Measurements from ENCODE around the gene DSCAML1. TPM values are rescaled to one million over a fixed set of nuclear protein-coding genes. Genes with fewer than 3 reads are reported as not detected.
"Not testable (repeated sequence)": the region's sequence is repeated elsewhere in the genome, so short reads cannot be mapped to it uniquely, and the experiment has no call there.

The DSCAML1 gene
- total RNA-seq, 4 donors from 2014 or later = 2.9 to 5.8 (median 3.3) TPM

- no peak overlapping the region for H3K4me3 ChIP-seq
- H3K9me3 ChIP-seq = peaks cover 0 to 6% of the 10 kb centered on the region in 2 donors
- no peak overlapping the region for H3K27ac ChIP-seq
- no peaks in the 10 kb centered on the region for H3K27me3 ChIP-seq
- in situ Hi-C loops (cut with MboI; ENCODE audit: low pct_ligation_motif_present in 1 of 4, low pct_unique_long_range_greater_than_20kb in 1 of 4, low sequenced_read_pairs in 3 of 4) (no loop called here), intact Hi-C loops (cut with DNase I; ENCODE audit: low total_unique reads) (no loop called here)
- no peaks in the 10 kb centered on the region for H3K36me3 ChIP-seq
- TF ChIP-seq CTCF (IDR thresholded peaks at IDR 0.05) (no peak), POLR2A (IDR thresholded peaks at IDR 0.05) (no peak), POLR2AphosphoS5 (IDR thresholded peaks at IDR 0.05) (no peak), EP300 (IDR thresholded peaks at IDR 0.05; ENCODE audit: low read depth) (no peak)
- no peaks in the 10 kb centered on the region for H3K4me1 ChIP-seq
- no peak for DNase-seq
- WGBS, 2 donors (ENCODE audit: low coverage in 1 of 2) = 77% methylated on average over 9 of the region's 9 CpGs; no CpG with 5 or more reads in 1 of the 2 donors
Observed at GRCh38 chr11:117457835-117458234, 339.2 kb downstream of the DSCAML1 start.

- no peak for DNase-seq
- intact Hi-C loops (cut with DNase I; ENCODE audit: low total_unique reads) = no loop called here
- no peak for TF ChIP-seq EP300 (IDR thresholded peaks at IDR 0.05; ENCODE audit: low read depth)
- TF ChIP-seq CTCF (IDR thresholded peaks at IDR 0.05) = no peak
- no peak for TF ChIP-seq POLR2AphosphoS5 (IDR thresholded peaks at IDR 0.05)
- no peak for TF ChIP-seq POLR2A (IDR thresholded peaks at IDR 0.05)
- Histone ChIP-seq H3K36me3 (no peaks in the 10 kb centered on the region), H3K4me3 (no peak overlapping the region), H3K27ac (no peak overlapping the region), H3K9me3 (peaks cover 0 to 6% of the 10 kb centered on the region in 2 donors), H3K4me1 (no peaks in the 10 kb centered on the region), H3K27me3 (no peaks in the 10 kb centered on the region)
- WGBS, 2 donors (ENCODE audit: low coverage in 1 of 2) = 78 to 91% methylated on average over 12 to 15 of the region's 15 CpGs
- in situ Hi-C loops (cut with MboI; ENCODE audit: low pct_ligation_motif_present in 1 of 4, low pct_unique_long_range_greater_than_20kb in 1 of 4, low sequenced_read_pairs in 3 of 4) = no loop called here
Observed at GRCh38 chr11:117457031-117457785, 339.8 kb downstream of the DSCAML1 start.

GRCh38 chr11:117456721-117457029 lies 340.3 kb downstream of the DSCAML1 start:
- in situ Hi-C loops (cut with MboI; ENCODE audit: low pct_ligation_motif_present in 1 of 4, low pct_unique_long_range_greater_than_20kb in 1 of 4, low sequenced_read_pairs in 3 of 4); H3K9me3 ChIP-seq; DNase-seq; H3K36me3 ChIP-seq; intact Hi-C loops (cut with DNase I; ENCODE audit: low total_unique reads); H3K27me3 ChIP-seq; H3K27ac ChIP-seq; H3K4me3 ChIP-seq; H3K4me1 ChIP-seq: not testable (repeated sequence)
- WGBS, 2 donors (ENCODE audit: low coverage in 1 of 2) = 85 to 92% methylated on average over 8 of the region's 8 CpGs

- no peaks in the 10 kb centered on the region for H3K4me1 ChIP-seq
- H3K9me3 ChIP-seq = peaks cover 0 to 6% of the 10 kb centered on the region in 2 donors
- in situ Hi-C loops (cut with MboI; ENCODE audit: low pct_ligation_motif_present in 1 of 4, low pct_unique_long_range_greater_than_20kb in 1 of 4, low sequenced_read_pairs in 3 of 4) = no loop called here
- no peak overlapping the region for H3K4me3 ChIP-seq
- no peak for DNase-seq
- intact Hi-C loops (cut with DNase I; ENCODE audit: low total_unique reads) = no loop called here
- TF ChIP-seq EP300 (IDR thresholded peaks at IDR 0.05; ENCODE audit: low read depth) (no peak), CTCF (IDR thresholded peaks at IDR 0.05) (no peak), POLR2AphosphoS5 (IDR thresholded peaks at IDR 0.05) (no peak), POLR2A (IDR thresholded peaks at IDR 0.05) (no peak)
- 79 to 90% methylated on average over 2 to 7 of the region's 7 CpGs for WGBS, 2 donors (ENCODE audit: low coverage in 1 of 2)
- H3K27me3 ChIP-seq = no peaks in the 10 kb centered on the region
- no peak overlapping the region for H3K27ac ChIP-seq
- H3K36me3 ChIP-seq = no peaks in the 10 kb centered on the region
Observed at GRCh38 chr11:117456027-117456720, 340.8 kb downstream of the DSCAML1 start.
